NCI-H1048 (cell line): Measurements from ENCODE around the gene SNX22.

Experiments used
- DNase-seq: peaks from one replicate; lab custom pipeline; 2025; lab: John Stamatoyannopoulos, UW

Gene SNX22

DNA sequence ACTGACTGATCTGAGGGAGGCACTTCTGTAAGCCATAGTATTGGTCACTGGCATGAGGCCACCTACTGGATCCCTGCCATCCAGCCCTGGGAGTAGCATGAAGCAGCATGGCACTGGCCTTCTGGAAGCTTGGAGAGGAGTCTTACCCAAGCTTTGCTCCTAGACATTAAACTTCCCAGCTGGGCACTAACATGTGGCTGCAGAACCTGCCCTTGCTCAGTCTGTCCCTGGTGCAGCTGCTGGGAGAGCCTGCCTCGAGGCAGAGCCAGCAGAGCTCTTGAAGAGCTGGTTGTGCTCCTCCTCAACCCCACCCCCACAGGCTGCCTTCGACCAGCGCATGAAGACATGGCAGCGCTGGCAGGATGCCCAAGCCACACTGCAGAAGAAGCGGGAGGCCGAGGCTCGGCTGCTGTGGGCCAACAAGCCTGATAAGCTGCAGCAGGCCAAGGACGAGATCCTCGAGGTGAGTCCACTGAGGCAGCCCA, 17.1 kb upstream of the SNX22 start:
- no peak for DNase-seq

DNA sequence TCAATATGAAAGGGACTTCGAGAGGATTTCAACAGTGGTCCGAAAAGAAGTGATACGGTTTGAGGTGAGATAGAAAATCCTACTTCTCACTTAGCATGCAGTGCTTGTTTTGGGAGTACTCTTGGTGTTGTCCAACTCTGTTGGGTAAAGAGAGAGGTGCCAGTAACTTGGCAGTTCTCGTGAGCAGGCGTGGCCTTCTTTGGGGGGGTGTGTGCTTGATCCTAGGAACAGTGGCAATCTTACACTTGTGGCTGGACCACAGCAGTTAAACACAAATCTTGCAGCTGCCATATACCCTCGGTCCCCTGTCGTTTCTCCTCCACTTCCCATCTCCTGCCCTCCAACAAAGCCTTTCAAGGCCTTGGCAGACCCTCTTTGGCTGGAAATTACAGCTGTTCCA, 15.2 kb upstream of the SNX22 start:
- DNase-seq = no peak

DNA sequence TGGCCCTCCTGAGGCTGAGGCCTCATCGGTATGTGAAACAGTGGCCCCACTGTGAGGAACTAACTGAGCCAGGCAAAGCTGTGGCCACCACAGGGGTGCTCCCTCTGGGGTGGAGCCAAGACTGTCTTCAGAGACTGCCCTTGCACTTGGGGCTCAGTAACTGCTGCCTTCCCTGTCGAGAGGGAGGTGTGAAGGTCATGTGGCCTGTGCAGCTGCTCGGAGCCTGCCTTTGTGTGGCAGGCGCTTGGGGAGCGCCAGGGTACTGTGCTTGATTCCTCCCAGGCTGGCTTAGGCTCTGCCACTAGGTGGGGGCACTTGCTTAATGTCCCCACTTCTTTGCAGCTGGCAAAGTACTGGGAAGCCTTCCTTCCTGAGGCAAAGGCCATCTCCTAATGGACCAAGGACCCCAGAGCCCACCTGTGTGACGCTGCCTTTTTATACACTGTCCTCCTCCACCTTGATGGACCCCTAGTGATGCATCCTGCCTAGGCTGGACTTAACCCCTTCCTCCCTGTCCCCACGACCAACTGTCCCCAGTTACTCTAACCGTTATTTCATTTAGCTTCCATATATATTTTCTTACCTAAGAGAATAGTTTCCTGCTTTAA, 14.2 kb upstream of the SNX22 start:
- DNase-seq = no peak

DNA sequence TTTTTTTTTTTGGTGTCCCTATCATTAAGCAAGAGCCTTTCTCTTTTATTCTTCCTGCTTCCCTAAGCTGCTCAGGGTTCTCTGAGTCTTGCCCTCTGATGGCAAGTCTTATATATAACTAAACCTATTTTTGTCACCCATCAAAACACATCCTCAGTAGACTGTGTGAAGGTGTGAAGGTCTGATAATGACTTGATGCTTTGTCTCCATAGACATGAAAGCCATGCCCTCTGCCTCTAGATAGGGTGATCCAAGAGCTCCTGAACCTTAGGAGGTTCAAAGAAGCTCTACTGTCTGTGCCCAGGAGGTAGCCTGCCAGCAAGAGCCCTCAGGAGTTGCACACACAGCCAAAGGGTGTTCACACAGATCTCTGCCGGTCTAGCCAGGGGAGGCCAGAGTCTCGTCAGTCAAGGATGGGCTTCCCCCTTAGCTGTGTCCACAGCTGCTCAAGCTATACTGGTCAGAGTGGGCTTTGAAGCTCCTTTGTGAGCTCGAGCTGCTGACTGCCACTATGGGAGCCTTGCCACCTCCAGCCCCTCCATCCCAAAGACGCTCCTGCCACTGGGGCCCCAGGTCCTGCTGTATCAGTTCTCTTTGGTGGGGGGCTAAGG, 13.1 kb upstream of the SNX22 start:
- no peak for DNase-seq

DNA sequence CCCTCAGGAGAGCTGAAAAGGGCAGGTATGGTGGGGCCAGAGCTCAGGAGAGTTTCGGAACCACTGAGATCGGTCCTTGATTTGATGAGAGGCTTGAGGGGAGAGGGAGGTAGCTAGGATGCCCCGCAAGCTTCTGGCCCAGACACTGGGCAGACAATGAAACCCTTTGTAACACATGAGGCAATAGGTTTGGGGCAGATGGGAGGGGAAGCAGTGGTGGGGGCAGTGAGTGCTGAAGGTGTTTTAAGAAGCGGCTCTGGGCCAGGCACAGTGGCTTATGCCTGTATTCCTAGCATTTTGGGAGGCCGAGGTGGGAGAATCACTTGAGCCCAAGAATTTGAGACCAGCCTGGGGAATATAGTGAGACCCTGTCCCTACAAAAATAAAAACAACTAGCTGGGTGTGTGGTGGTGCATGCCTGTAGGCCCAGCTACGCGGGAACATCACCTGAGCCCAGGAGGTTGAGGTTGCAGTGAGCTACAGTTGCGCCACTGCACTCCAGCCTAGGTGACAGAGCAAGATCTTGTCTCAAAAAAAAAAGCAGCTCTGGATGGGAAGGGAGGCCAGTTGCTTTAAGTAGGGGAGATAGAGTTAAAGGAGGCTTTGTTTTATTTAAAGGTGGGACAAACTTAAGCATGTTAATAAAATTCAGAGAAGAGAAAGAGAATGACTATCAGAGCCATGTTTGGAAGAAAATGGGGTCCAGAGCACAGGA, 9.6 kb upstream of the SNX22 start:
- DNase-seq = no peak

DNA sequence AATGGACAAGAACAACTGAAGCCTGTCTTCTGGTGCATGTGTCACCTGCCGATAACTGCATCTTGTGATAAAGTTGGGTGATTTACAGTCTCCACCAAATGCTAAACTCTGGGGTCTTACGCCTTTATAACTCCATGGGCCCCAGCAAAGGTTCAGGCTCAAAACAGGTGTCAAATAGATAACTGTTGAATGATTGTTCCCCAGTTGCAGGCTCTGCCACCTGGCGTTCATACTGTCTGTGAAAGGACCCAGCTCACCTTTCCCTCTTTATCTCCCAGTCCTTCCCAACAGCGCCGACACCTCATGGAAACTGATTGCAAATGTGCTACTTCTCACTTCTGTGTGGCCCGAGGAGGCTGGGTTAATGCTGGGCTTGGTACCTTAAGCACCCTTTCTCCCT, 8.3 kb upstream of the SNX22 start:
- DNase-seq = no peak

DNA sequence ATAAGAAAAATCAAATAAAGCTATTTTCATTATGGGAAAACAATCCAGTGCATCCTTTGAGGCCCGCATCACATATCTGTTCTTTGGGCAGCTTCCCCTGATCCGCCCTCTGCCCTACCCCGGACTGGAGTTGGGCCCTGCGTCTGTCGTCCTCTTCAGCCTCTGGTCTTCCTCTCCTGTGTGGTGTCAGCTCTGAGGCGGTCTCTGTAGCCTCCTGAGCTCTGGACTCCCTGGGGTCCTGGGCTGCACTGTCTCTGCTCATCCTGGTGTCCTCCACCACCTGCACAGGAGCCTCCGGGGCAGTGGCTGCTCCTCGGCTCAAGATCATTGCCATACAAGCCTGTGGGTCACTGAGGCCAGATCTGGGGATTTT, 7.4 kb upstream of the SNX22 start:
- DNase-seq = no peak

DNA sequence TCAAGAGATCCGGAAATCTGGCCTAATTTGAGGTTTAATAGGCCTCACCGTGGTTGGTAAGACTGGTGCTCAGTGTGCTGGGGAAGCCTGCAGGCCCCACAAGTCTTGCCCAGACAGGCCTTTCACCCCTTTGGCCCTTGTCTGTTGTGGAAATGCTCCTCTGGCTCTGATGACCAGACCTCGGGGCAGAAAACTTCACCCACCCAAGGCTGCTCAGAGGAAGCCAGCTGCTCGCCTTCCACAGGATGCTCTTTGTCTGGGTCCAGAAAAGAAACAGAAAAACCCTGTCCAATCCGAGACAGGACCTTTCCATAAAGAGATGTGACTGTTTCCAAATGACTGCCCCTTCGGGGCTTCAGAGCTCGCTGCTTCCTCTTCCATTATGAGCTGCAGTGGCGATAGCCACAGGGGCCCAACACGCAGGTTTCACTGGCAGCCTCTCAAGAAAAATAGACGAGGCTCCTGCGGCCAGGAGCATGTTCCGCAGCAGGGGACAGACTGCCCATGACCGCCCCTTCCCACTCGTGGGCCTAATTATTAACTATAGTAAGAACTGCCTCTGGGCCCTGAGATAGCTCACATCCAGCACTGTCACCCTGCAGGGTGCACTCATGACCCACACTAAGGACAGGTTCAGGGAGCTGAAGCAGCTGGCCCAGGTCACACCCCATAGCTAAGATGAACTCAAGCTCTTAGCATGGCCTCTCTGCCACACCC, 6.8 kb upstream of the SNX22 start:
- no peak for DNase-seq

DNA sequence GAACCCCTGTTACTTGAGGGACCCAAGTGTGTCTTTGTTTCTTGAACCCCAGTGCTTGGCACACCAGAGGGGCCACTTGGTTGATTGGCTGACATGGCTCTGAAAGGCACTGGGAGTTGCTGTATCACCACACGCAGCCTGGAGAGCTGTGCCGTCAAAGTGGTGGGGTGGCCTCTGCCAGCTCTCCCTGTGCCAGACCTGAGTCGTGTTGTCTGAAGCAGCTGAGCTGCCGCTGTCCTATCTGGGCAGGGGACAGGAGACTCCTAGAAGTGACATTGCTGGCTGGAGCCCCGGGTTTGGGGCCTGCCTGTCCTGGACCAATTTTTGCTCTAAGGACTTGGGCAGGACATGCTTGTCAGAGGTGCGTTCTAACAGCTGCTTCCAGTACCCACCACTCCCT, 5.5 kb upstream of the SNX22 start:
- DNase-seq = no peak

DNA sequence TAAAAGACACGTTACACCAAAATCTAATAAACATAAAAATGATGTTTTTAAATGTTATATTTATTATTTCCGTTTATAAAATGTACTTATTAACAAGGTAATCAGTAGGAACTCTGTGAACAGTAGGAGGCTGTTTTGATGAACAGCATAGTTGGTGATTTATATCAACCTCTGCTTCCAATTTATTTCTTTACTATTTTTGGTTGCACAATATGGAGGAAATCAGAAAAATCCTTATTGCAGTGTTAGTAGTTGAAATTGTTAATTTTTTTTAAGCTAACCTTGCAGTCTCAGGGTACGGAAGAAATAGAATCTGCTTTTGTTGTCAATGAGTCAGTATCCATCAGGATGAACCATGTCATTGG, 5.0 kb upstream of the SNX22 start:
- no peak for DNase-seq

DNA sequence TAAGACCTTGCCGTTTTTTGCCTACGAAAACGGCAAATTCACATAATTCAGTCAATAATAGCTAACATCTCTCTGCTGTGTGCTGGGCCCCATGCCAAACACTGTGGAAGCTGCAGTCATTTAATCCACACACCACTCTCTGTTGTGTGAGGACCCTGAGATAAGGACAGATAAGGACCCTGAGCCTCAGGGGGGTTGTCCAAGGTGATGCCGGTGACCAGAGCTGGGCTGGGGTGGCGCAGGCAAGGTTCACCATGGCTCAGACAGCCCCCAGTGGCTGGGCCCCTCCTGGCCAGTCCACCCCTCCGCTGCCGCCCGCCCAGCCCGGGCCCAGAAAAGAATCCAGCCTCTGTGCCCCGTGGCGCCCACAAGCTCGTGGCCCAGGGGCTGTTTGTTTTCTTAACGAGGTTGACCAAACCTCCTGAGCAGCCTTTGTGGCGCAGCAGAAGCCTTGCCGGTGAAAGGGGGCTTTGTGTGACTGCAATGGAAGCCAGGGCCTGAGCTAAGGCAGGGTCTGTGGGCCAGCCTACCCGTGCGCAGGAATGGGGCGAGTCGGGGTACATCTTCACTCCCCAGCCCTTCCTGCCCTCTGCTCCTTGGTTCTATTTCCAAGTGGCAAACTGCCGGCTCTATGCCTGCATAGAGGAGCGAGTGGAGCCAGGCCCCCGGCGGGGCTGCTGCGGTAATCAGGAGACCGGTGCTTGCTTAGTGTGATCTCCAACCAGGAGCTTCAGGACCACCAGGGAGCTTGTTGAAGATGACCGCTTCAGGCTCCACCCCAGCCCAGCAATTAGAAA, 4.4 kb upstream of the SNX22 start:
- no peak for DNase-seq

DNA sequence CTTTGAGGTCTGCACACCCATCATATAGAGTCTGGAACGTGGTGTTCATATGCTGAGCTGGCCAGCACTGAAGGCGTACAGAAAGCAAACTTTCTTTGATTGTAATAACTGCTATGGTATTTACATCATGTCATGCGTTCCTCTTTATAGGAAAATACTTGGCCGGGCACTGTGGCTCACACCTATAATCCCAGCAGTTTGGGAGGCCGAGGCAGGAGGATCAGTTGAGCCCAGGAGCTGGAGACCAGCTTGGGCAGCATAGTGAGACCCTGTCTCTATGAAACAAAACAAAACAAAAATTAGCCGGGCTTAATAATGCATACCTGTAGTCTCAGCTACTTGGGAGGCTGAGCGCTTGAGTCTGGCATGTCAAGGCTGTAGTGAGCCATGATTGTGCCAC, 3.4 kb upstream of the SNX22 start:
- DNase-seq = no peak

DNA sequence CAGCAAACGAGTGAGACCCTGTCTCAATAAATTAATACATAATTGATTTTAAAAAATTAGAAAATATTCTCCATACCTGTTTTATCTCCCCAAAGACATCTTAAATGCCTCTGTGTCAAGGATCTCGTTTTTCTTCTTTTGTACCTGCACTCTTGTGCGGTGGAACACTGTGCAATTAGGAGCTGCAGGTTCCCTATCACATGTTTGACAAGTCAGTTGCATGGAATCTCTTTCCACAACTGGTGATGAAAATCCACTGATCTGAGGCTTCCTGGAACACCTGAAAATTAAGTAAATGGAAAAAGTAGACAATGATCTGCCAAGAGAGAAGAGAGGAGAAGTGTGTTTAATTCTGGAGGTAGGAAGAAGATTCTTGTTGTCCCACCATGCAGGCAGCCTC, 3.0 kb upstream of the SNX22 start:
- no peak for DNase-seq

DNA sequence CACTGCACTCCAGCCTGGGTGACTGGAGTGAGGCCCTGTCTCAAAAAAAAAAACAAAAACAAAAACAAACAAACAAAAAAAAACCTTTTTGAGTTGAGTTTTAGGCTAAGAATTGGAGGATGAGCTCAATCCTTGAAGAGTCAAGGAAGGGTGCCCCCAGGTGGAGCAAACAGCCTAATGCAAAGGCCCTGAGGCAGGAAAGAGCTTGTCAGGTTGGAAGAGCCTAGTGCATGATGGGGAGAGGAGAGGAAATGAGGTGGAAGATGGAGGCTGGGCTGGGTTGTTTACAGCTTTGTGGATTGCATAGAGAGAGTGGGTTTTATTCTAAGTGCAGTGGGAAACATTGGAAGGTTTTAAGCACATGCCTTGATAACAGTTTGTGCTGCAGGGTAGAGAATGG, 2.1 kb upstream of the SNX22 start:
- DNase-seq = no peak

DNA sequence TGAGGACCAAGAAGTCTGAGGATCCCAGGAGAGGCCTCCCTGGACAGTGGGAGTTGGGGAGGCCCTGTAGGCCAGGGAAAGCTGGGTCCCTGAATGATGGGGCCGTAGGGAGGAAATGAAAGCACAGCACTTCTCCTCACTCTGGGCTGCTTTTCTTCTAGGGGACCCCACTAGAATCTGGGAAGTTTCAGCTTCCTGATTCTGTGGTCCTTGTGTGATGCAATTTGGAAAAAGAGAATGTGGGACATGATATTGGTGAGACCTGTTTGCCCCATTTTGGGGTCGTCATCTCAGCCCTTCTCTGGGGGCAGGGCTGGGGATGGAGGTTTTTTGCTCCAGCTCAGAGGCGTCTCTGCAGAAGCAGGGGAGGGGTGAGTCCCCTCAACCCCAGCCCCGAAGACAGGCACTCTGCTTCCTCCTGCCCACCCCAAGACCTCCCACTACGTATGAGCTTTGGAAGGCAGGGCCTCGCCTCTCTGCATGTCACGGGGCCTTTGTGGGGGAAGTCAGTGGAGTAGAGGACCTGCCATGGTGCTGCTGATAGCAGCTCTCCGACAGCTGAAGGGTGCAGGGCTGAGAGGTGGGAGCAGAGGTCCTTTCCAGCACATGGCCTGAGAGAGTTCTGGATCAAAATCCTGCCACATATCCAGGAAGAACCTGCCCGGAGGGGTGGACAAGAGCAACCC, 1.5 kb upstream of the SNX22 start:
- no peak for DNase-seq

DNA sequence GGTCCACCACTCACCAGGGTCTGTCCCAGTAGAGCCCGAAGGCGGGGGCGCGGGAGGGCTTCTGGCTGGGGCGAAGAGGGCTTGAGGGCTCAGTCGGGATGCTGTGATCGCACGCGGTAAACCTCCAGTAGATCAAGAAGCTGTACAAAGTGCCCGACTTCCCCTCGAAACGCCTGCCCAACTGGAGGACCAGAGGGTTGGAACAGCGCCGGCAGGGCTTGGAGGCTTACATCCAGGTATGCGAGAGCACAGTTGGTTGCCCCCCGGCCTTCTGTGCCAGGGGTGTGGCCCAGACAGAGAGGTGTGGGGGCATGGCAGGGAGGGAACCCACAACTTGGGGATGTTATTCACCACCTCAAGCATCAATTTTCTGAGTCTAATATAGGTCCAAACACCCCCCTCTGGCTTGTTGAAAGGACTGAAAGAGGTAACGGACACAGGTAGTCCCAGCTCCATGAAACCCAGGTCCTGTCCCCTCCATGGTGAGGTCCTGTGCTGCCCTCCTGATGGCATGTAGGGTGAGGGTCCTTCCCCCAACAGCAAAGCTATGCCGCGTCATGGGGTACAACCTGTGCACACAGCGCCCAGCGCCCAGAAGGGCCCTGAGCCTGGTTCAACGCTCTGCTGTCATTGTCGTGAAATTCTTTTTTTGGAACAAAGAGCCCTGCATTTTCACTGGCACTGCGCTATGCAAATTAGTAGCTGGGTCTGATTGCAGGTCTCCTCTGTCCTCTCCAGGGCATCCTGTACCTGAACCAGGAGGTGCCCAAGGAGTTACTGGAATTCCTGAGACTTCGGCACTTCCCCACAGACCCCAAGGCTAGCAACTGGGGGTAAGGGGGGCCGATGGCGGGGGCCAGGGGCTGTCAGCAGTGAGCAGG, 1.2 kb downstream of the SNX22 start:
- DNase-seq = peak; percentile 6

DNA sequence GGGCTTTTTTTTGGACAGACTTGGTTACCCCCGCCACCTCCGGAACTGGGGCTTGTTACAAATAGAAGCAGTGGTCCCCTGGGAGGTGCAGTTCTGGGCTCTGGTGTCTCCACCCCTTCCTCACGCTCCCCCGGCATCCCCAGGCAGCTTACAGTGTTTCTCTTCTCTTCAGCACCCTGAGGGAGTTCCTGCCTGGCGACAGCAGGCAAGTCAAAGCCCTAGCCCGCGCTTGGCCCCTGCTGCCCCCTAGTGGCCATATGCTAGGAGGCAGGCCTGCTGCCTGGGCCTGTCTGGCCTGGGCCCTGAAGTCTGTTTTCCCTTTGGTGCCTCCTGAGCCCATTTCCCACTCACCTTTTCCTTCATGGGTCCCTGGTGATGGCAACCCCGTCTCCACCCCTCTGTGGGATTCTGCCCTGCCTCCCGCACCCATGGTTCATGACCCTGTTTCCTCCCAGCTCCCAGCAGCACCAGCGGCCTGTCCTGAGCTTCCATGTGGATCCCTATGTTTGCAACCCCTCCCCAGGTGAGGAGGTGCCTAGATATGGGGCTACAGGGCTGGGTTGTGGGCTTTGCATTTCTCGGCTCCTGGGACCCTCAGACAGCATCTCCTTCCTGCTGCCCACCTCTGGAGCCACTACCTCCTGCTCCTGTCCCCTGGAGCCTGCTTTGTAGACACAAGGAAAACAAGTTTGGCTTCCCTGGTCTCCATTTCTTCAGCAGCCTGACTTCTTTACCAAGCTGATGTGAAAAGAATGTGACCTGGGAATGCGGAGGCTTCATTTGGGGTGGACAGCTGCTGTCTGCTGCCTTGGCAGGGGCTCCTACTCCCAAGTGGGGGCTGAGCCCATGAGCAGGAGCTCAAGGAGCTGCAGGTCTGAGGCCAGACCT, 2.2 kb downstream of the SNX22 start:
- DNase-seq = peak; percentile 67

DNA sequence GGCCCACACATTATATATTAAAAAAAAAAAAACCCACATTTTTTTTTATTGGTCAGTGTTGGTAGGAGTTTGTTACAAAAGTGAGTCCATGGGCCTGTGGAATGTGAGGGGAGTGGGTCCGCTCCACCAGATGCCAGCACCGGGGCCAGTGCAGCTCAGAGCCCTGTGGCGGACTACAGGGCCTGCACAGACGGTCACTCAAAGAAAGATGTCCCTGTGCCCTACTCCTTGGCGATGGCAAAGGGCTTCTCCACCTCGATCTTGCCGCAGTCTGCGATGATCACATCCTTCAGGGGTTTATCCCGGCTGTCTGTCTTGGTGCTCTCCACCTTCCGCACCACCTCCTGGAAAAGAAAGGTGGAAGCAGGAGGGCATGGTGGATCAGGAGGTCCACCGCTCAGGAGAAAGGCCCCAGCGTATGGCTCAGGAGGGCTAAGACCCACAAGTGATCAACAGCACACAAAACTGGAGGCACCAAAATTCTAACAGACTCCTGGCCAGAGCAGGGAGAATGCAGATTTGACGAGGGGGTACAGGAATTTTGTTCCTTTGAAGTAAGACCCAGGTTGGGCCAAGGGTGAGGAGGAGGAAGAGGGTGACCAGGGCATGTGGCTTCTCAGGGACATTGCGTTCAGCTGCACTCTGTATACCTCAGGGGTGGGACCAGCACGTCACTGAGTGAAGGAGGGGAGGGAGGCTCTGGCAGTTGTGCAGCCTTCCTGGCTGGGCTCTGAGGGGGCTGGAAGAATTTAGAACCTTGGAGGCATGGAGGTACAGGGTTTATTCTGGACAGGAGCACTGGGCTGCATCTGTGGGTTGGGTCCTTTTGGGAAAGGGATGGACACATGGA, 4.5 kb downstream of the SNX22 start:
- no peak for DNase-seq
